Measurements from ENCODE around the gene SRD5A1.

DNA sequence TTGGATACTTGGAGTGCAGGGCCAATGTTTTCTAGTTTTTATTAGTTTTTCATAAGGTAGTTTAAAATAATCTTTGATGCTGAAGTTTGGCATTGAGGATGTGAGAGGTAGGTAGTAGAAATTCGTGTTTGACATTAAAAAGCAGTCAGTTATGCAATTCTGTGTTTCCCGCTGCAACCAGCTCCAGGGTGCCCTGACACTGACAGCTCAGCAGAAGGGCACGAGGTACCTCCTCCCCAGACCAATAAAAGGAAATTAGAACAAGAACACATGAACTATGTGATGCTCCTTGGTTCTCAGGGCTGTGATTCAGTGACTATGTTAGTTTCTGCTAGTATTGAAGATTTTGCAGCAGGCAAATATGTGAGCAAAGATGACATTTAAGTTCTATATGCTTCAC lies 40.6 kb upstream of the SRD5A1 start:
- TF ChIP-seq, protein P1, sequence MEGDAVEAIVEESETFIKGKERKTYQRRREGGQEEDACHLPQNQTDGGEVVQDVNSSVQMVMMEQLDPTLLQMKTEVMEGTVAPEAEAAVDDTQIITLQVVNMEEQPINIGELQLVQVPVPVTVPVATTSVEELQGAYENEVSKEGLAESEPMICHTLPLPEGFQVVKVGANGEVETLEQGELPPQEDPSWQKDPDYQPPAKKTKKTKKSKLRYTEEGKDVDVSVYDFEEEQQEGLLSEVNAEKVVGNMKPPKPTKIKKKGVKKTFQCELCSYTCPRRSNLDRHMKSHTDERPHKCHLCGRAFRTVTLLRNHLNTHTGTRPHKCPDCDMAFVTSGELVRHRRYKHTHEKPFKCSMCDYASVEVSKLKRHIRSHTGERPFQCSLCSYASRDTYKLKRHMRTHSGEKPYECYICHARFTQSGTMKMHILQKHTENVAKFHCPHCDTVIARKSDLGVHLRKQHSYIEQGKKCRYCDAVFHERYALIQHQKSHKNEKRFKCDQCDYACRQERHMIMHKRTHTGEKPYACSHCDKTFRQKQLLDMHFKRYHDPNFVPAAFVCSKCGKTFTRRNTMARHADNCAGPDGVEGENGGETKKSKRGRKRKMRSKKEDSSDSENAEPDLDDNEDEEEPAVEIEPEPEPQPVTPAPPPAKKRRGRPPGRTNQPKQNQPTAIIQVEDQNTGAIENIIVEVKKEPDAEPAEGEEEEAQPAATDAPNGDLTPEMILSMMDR (IDR thresholded peaks at IDR 0.05) = no peak
- no peak for TF ChIP-seq POLR2A (IDR thresholded peaks at IDR 0.05)

Data from adrenal gland (tissue), 5 donors.